Hepatocyte (in vitro differentiated cells): ENCODE data around the gene SYT9. TPM values are rescaled to one million over a fixed set of nuclear protein-coding genes. Genes with fewer than 3 reads are reported as not detected.

ENCODE experiments used
- DNase-seq: peaks from one replicate; pipeline ENCODE4 v3.0.0-alpha.2; 2016; ENCODE audit warnings: low spot score
- H2AFZ ChIP-seq: fragments of 200-600 bp; sonication (generic); 2 replicates; pipeline ENCODE4 v1.6.0; 2016; ENCODE audit warnings: antibody characterized with exemption, mild to moderate bottlenecking
- H3K27ac ChIP-seq: fragments of 200-600 bp; sonication (generic); 2 replicates; pipeline ENCODE4 v1.5.1; 2016; ENCODE audit warnings: mild to moderate bottlenecking
- H3K27me3 ChIP-seq: fragments of 200-600 bp; sonication (generic); 2 replicates; pipeline ENCODE4 v1.6.1; 2016
- H3K36me3 ChIP-seq: fragments of 200-600 bp; sonication (generic); replicated peaks from 2 replicates; pipeline ENCODE4 v1.5.1; 2016; ENCODE audit warnings: low read depth; ENCODE audit not compliant: insufficient read depth
- H3K4me1 ChIP-seq: fragments of 200-600 bp; sonication (generic); 2 replicates; pipeline ENCODE4 v1.5.1; 2016; ENCODE audit warnings: mild to moderate bottlenecking, moderate library complexity; ENCODE audit not compliant: insufficient read depth
- H3K4me2 ChIP-seq: fragments of 200-600 bp; sonication (generic); 2 replicates; pipeline ENCODE4 v1.6.0; 2016
- H3K4me3 ChIP-seq: fragments of 200-600 bp; sonication (generic); 2 replicates; pipeline ENCODE4 v1.5.1; 2016; ENCODE audit warnings: mild to moderate bottlenecking
- H3K79me2 ChIP-seq: fragments of 200-600 bp; sonication (generic); 2 replicates; pipeline ENCODE4 v1.6.0; 2017; ENCODE audit warnings: mild to moderate bottlenecking
- H3K9me2 ChIP-seq: fragments of 200-600 bp; sonication (generic); replicated peaks from 2 replicates; pipeline ENCODE4 v1.6.0; 2017; ENCODE audit warnings: mild to moderate bottlenecking; ENCODE audit not compliant: insufficient read depth
- H3K9me3 ChIP-seq: fragments of 200-600 bp; sonication (generic); 2 replicates; pipeline ENCODE4 v1.5.1; 2016; ENCODE audit warnings: low read depth, mild to moderate bottlenecking
- H4K20me1 ChIP-seq: fragments of 200-600 bp; sonication (generic); 2 replicates; pipeline ENCODE4 v1.6.0; 2016; ENCODE audit warnings: mild to moderate bottlenecking; ENCODE audit not compliant: insufficient read depth, poor library complexity, severe bottlenecking
- CTCF ChIP-seq: fragments of 200-600 bp; sonication (generic); IDR thresholded peaks from 2 replicates; pipeline ENCODE4 v1.5.1; 2016; ENCODE audit warnings: antibody characterized with exemption, mild to moderate bottlenecking; ENCODE audit not compliant: poor library complexity
- EZH2 ChIP-seq: fragments of 200-600 bp; sonication (generic); IDR thresholded peaks from 2 replicates; pipeline ENCODE4 v1.6.1; 2016; ENCODE audit warnings: antibody characterized with exemption, mild to moderate bottlenecking, borderline replicate concordance
- EZH2phosphoT487 ChIP-seq: fragments of 200-600 bp; sonication (generic); IDR thresholded peaks from one replicate; pipeline ENCODE4 v1.6.1; 2018; ENCODE audit warnings: antibody characterized with exemption, mild to moderate bottlenecking, low read depth, moderate library complexity; ENCODE audit not compliant: unreplicated experiment, severe bottlenecking
- WGBS: methylation state at CpG from one replicate; pipeline ENCODE4 v1.1.6; 2016; ENCODE audit warnings: low lambda C conversion rate; ENCODE audit errors: missing lambda C conversion rate; 5-methylcytosine and 5-hydroxymethylcytosine counted together
- polyA plus RNA-seq: library from polyadenylated mRNA; unstranded; fragments of >200 nt; fragmentation: Nextera tagmentation; extraction: Ambion mirVana; gene quantifications from 2 replicates; pipeline ENCODE4 v1.2.1, GENCODE V29; 2016
- total RNA-seq: library from RNA; depleted of rRNA; stranded (reverse); fragments of >200 nt; gene quantifications from 2 replicates; pipeline ENCODE4 v1.2.3, GENCODE V29; 2014

SYT9 gene
- total and polyA plus RNA-seq, 2 experiments from 2014 or later, result 0.22 to 1.3 TPM

GRCh38 chr11:7272373-7272772 lies 20.7 kb downstream of the SYT9 start:
- TF ChIP-seq CTCF, result no peak
- no peak for TF ChIP-seq EZH2
- TF ChIP-seq EZH2phosphoT487, result no peak
- Histone ChIP-seq H2AFZ (no peak overlapping the region), H3K4me3 (no peak overlapping the region), H3K4me2 (no peak overlapping the region), H3K9me2 (no peaks in the 10 kb centered on the region), H3K27me3 (no peaks in the 10 kb centered on the region), H3K36me3 (no peaks in the 10 kb centered on the region), H3K79me2 (no peaks in the 10 kb centered on the region), H3K9me3 (no peaks in the 10 kb centered on the region), H3K4me1 (no peaks in the 10 kb centered on the region), H4K20me1 (no peaks in the 10 kb centered on the region), H3K27ac (no peak overlapping the region)
- 45% methylated on average over 2 of the region's 2 CpGs for WGBS
- DNase-seq, result no peak

DNA sequence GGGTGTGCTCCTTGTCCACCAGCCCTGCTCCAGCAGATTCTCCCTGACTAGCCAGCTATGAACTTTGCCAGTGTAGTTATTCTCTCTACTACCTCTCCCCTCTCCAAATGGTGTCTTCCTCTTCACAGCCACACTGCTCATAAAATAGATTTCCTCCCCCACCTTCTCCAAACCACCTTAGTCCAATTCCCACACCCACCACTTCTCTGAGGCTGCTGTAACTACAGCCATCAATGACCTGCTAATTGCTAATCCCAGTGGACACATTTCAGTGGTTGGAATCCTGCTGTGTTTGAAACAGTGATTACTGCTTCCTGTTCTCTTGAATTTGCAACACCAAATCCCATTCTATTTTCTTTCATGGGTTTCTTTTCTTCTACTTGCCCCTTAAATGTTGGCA lies 23.4 kb downstream of the SYT9 start:
- no peaks in the 10 kb centered on the region for H3K79me2 ChIP-seq
- TF ChIP-seq CTCF (no peak), EZH2 (no peak), EZH2phosphoT487 (no peak)
- no peaks in the 10 kb centered on the region for H3K27me3 ChIP-seq
- no peaks in the 10 kb centered on the region for H3K4me1 ChIP-seq
- no peaks in the 10 kb centered on the region for H3K36me3 ChIP-seq
- no peaks in the 10 kb centered on the region for H3K9me2 ChIP-seq
- H3K4me2 ChIP-seq, result no peak overlapping the region
- no peak for DNase-seq
- H3K4me3 ChIP-seq, result no peak overlapping the region
- no peak overlapping the region for H2AFZ ChIP-seq
- no peak overlapping the region for H3K27ac ChIP-seq
- H4K20me1 ChIP-seq, result no peaks in the 10 kb centered on the region
- H3K9me3 ChIP-seq, result no peaks in the 10 kb centered on the region

GRCh38 chr11:7278314-7278917 lies 26.7 kb downstream of the SYT9 start:
- Histone ChIP-seq H3K9me3 (no peaks in the 10 kb centered on the region), H3K36me3 (no peaks in the 10 kb centered on the region), H3K27me3 (no peaks in the 10 kb centered on the region), H3K4me2 (no peak overlapping the region), H3K4me3 (no peak overlapping the region), H3K79me2 (no peaks in the 10 kb centered on the region), H3K9me2 (no peaks in the 10 kb centered on the region), H4K20me1 (no peaks in the 10 kb centered on the region), H2AFZ (no peak overlapping the region), H3K4me1 (peaks cover 6% of the 10 kb centered on the region), H3K27ac (no peak overlapping the region)
- TF ChIP-seq EZH2phosphoT487, result no peak
- TF ChIP-seq CTCF, result peak; percentile 61
- TF ChIP-seq EZH2, result no peak
- 51% methylated on average over 3 of the region's 3 CpGs for WGBS
- DNase-seq, result peak; percentile 52

- Histone ChIP-seq H3K27me3 (no peaks in the 10 kb centered on the region), H3K36me3 (no peaks in the 10 kb centered on the region), H3K4me2 (no peak overlapping the region), H3K9me2 (no peaks in the 10 kb centered on the region), H3K79me2 (no peaks in the 10 kb centered on the region), H3K4me1 (peaks cover 6% of the 10 kb centered on the region), H4K20me1 (no peaks in the 10 kb centered on the region), H2AFZ (no peak overlapping the region), H3K27ac (no peak overlapping the region), H3K4me3 (no peak overlapping the region), H3K9me3 (no peaks in the 10 kb centered on the region)
- TF ChIP-seq CTCF (no peak), EZH2phosphoT487 (no peak), EZH2 (no peak)
- 44% methylated on average over 1 of the region's 1 CpG for WGBS
- DNase-seq, result no peak
These were observed 28.0 kb downstream of the SYT9 start for GRCh38 chr11:7279676-7280075.
